T-helper 1 cell treated with Interleukin-12 subunit alpha and Interleukin-12 subunit beta and Interleukin-4 antibody, amounts not matched to agents 30 ng/mL and 1 ng/mL, for 36 hours (primary cell): ENCODE measurements around the gene MBP. TPM values are rescaled to one million over a fixed set of nuclear protein-coding genes. Genes with fewer than 3 reads are reported as not detected.

Experiments
- intact Hi-C: fragments of 100-400 bp; cut with micrococcal nuclease; formaldehyde crosslinking; loops from one replicate; pipeline ENCODE4 v1.15.1; 2024
- total RNA-seq: library from RNA; stranded (reverse); gene quantifications from 2 replicates; pipeline ENCODE4 v1.2.3, GENCODE V29; 2022

The MBP gene
- total RNA-seq, 1 donor from 2014 or later, result 92.0 TPM

GRCh38 chr18:77054288-77054605 lies 78.3 kb downstream of the MBP start:
- intact Hi-C loops, result loop anchor here (1.0 to 2.0 kb wide), 5 partner anchors 8 to 333 kb away; no protein-coding TSS in a partner anchor

- intact Hi-C loops, result loop anchor here (1.0 to 2.0 kb wide), 5 partner anchors 9 to 333 kb away; no protein-coding TSS in a partner anchor
Measured at GRCh38 chr18:77053616-77054287, 78.8 kb downstream of the MBP start.

GRCh38 chr18:77052983-77053309 lies 79.6 kb downstream of the MBP start:
- intact Hi-C loops, result no loop called here

GRCh38 chr18:77052297-77052982 lies 80.1 kb downstream of the MBP start:
- intact Hi-C loops, result no loop called here

GRCh38 chr18:77051581-77052296 lies 80.8 kb downstream of the MBP start:
- intact Hi-C loops, result no loop called here

GRCh38 chr18:77049938-77050337 lies 82.6 kb downstream of the MBP start:
- intact Hi-C loops, result no loop called here

GRCh38 chr18:77047803-77048419 lies 84.7 kb downstream of the MBP start:
- intact Hi-C loops, result no loop called here

- intact Hi-C loops, result no loop called here
Measured at GRCh38 chr18:77046994-77047393, 85.6 kb downstream of the MBP start.

- intact Hi-C loops, result no loop called here
Measured at GRCh38 chr18:77046409-77046808, 86.2 kb downstream of the MBP start.

- intact Hi-C loops, result no loop called here
Measured at GRCh38 chr18:77045677-77046076, 86.9 kb downstream of the MBP start.

- intact Hi-C loops, result no loop called here
Measured at GRCh38 chr18:77044866-77045664, 87.5 kb downstream of the MBP start.

- intact Hi-C loops, result no loop called here
Measured at GRCh38 chr18:77043541-77044280, 88.9 kb downstream of the MBP start.

- intact Hi-C loops, result no loop called here
Measured at GRCh38 chr18:77042583-77042982, 90.0 kb downstream of the MBP start.

- intact Hi-C loops, result no loop called here
Measured at GRCh38 chr18:77039196-77040130, 93.1 kb downstream of the MBP start.

GRCh38 chr18:77038182-77038858 lies 94.3 kb downstream of the MBP start:
- intact Hi-C loops, result no loop called here

- intact Hi-C loops, result no loop called here
Measured at GRCh38 chr18:77037567-77037966, 95.0 kb downstream of the MBP start.

- intact Hi-C loops, result no loop called here
Measured at GRCh38 chr18:77035380-77036187, 97.0 kb downstream of the MBP start.

GRCh38 chr18:77033575-77033974 lies 99.0 kb downstream of the MBP start:
- intact Hi-C loops, result no loop called here
